H1 (cell line): ENCODE results near the gene NYAP2. TPM values are rescaled to one million over a fixed set of nuclear protein-coding genes. Genes with fewer than 3 reads are reported as not detected.

Experiments used
- CTCF ChIA-PET: fragments of 300-600 bp; sonication (Branson Sonifier 250); formaldehyde crosslinking; loops from one replicate; lab custom pipeline; 2021; ENCODE audit not compliant: partially characterized antibody; lab: Charles Lee
- POLR2A ChIA-PET: fragments of 300-600 bp; sonication (Branson Sonifier 250); formaldehyde crosslinking; loops from one replicate; lab custom pipeline; 2021; ENCODE audit warnings: inconsistent platforms; ENCODE audit not compliant: partially characterized antibody; lab: Charles Lee
- DNase-seq, 2 experiments: peaks; one replicate each; pipeline versions ENCODE4 v3.0.0 to v3.0.0-alpha.2; 2010 to 2022; ENCODE audit warnings: low spot score in 2 of 2, low read depth in 1 of 2, mixed read lengths in 1 of 2
- FAIRE-seq: peaks from 2 replicates; lab custom pipeline; 2011; peaks lifted over from hg19 to GRCh38; lab: Jason Lieb, UNC
- H2AFZ ChIP-seq: 2 replicates; pipeline ENCODE4 v1.8.1; 2012; ENCODE audit warnings: low read length, inconsistent platforms
- H2AK5ac ChIP-seq: 2 replicates; pipeline ENCODE4 v1.6.1; 2013; ENCODE audit warnings: low read depth, low read length
- H2BK120ac ChIP-seq: replicated peaks from 2 replicates; pipeline ENCODE3; 2013; ENCODE audit warnings: low read depth, low read length, inconsistent platforms
- H2BK12ac ChIP-seq: 2 replicates; pipeline ENCODE4 v1.6.1; 2013; ENCODE audit warnings: low read depth, low read length
- H2BK15ac ChIP-seq: 2 replicates; pipeline ENCODE4 v1.6.1; 2013; ENCODE audit warnings: low read length
- H2BK20ac ChIP-seq: 2 replicates; pipeline ENCODE4 v1.6.1; 2013; ENCODE audit warnings: low read length
- H2BK5ac ChIP-seq: 2 replicates; pipeline ENCODE4 v1.6.1; 2013; ENCODE audit warnings: low read depth, low read length
- H3K14ac ChIP-seq: 2 replicates; pipeline ENCODE4 v1.6.1; 2013; ENCODE audit warnings: inconsistent platforms; ENCODE audit not compliant: insufficient read length
- H3K18ac ChIP-seq: 2 replicates; pipeline ENCODE4 v1.6.1; 2013; ENCODE audit warnings: low read length; ENCODE audit errors: extremely low read depth
- H3K23ac ChIP-seq: 2 replicates; pipeline ENCODE4 v1.6.1; 2013; ENCODE audit warnings: inconsistent platforms; ENCODE audit not compliant: insufficient read length
- H3K23me2 ChIP-seq: 2 replicates; pipeline ENCODE4 v1.6.1; 2013; ENCODE audit warnings: low read depth, low read length
- H3K27ac ChIP-seq: 2 replicates; pipeline ENCODE4 v1.6.1; 2011; ENCODE audit warnings: low read depth, low read length, inconsistent platforms
- H3K27me3 ChIP-seq, 4 experiments: replicated peaks in 1 of 4; 1 replicate in 1 of 4; 2 replicates in 3 of 4; pipeline versions ENCODE4 v1.6.1 to v1.8.1; 2011 to 2013; ENCODE audit warnings: low read length in 3 of 4, mild to moderate bottlenecking in 3 of 4, inconsistent platforms in 2 of 4, mixed read lengths in 2 of 4, moderate library complexity in 1 of 4; ENCODE audit not compliant: control insufficient read depth in 3 of 4, insufficient read depth in 3 of 4; ENCODE audit errors: extremely low read depth in 1 of 4
- H3K36me3 ChIP-seq, 4 experiments: 2 replicates each; pipeline versions ENCODE4 v1.6.1 to v1.8.1; 2011 to 2013; ENCODE audit warnings: mild to moderate bottlenecking in 4 of 4, low read length in 3 of 4, moderate library complexity in 2 of 4, control low read depth in 1 of 4, inconsistent platforms in 1 of 4; ENCODE audit not compliant: insufficient read depth in 4 of 4, control insufficient read depth in 2 of 4
- H3K4ac ChIP-seq: replicated peaks from 2 replicates; pipeline ENCODE3; 2013; ENCODE audit warnings: low read length, low read depth, mixed read lengths, inconsistent platforms; ENCODE audit not compliant: insufficient read length
- H3K4me1 ChIP-seq, 4 experiments: replicated peaks in 1 of 4; 1 replicate in 1 of 4; 2 replicates in 3 of 4; pipeline versions ENCODE4 v1.6.1 to v1.8.1; 2011 to 2013; ENCODE audit warnings: low read length in 3 of 4, inconsistent platforms in 2 of 4, mixed read lengths in 1 of 4; ENCODE audit not compliant: insufficient read depth in 4 of 4, control insufficient read depth in 3 of 4
- H3K4me2 ChIP-seq, 2 experiments: 2 replicates each; pipeline versions ENCODE4 v1.6.1 to v1.8.1; 2011 to 2013; ENCODE audit warnings: low read depth in 2 of 2, low read length in 2 of 2, control low read depth in 1 of 2, inconsistent platforms in 1 of 2, mild to moderate bottlenecking in 1 of 2; ENCODE audit not compliant: insufficient read depth in 1 of 2
- H3K4me3 ChIP-seq, 4 experiments: fragments of 200-600, 300-600 bp in 1 of 4; sonication (generic), shearing (Covaris generic), sonication (Bioruptor Twin) in 1 of 4; 2 replicates each; pipeline versions ENCODE4 v1.5.1 to v1.8.1; 2011 to 2016; ENCODE audit warnings: low read length in 4 of 4, low read depth in 3 of 4, control low read depth in 2 of 4, inconsistent platforms in 2 of 4, mild to moderate bottlenecking in 2 of 4, mixed read lengths in 1 of 4, moderate library complexity in 1 of 4; ENCODE audit not compliant: insufficient read depth in 2 of 4; ENCODE audit errors: extremely low read depth in 1 of 4
- H3K56ac ChIP-seq: replicated peaks from 2 replicates; pipeline ENCODE3; 2013; ENCODE audit warnings: low read depth, mild to moderate bottlenecking, mixed read lengths, low read length, inconsistent platforms; ENCODE audit not compliant: insufficient read length
- H3K79me1 ChIP-seq: 2 replicates; pipeline ENCODE4 v1.6.1; 2013; ENCODE audit warnings: low read depth, low read length, control low read depth
- H3K79me2 ChIP-seq, 2 experiments: 2 replicates each; pipeline versions ENCODE4 v1.6.1 to v1.8.1; 2012 to 2013; ENCODE audit warnings: low read length in 2 of 2, mild to moderate bottlenecking in 2 of 2, inconsistent platforms in 1 of 2; ENCODE audit not compliant: insufficient read depth in 2 of 2, control insufficient read depth in 1 of 2
- H3K9ac ChIP-seq, 4 experiments: replicated peaks in 1 of 4; 1 replicate in 1 of 4; 2 replicates in 3 of 4; pipeline versions ENCODE4 v1.6.1 to v1.8.1; 2011 to 2013; ENCODE audit warnings: low read depth in 3 of 4, low read length in 3 of 4, control low read depth in 2 of 4, mild to moderate bottlenecking in 2 of 4, moderate library complexity in 2 of 4, inconsistent platforms in 1 of 4; ENCODE audit errors: extremely low read depth in 1 of 4
- H3K9me3 ChIP-seq, 2 experiments: 2 replicates each; pipeline versions ENCODE4 v1.6.1 to v1.8.1; 2012 to 2013; ENCODE audit warnings: mild to moderate bottlenecking in 2 of 2, moderate library complexity in 2 of 2, control low read depth in 1 of 2, inconsistent platforms in 1 of 2, low read depth in 1 of 2, low read length in 1 of 2, mixed read lengths in 1 of 2; ENCODE audit not compliant: insufficient read depth in 2 of 2
- H4K20me1 ChIP-seq, 2 experiments: replicated peaks in 1 of 2; 2 replicates each; pipeline versions ENCODE3 to v1.8.1; 2011 to 2013; ENCODE audit warnings: inconsistent platforms in 2 of 2, low read length in 2 of 2, mild to moderate bottlenecking in 1 of 2; ENCODE audit not compliant: insufficient read depth in 2 of 2, control insufficient read depth in 1 of 2
- H4K5ac ChIP-seq: 2 replicates; pipeline ENCODE4 v1.6.1; 2013; ENCODE audit warnings: low read length, low read depth, mixed read lengths, inconsistent platforms; ENCODE audit not compliant: insufficient read length
- H4K8ac ChIP-seq: 2 replicates; pipeline ENCODE4 v1.8.0; 2013; ENCODE audit warnings: mild to moderate bottlenecking, moderate library complexity, low read length, inconsistent platforms; ENCODE audit not compliant: insufficient read depth; ENCODE audit errors: extremely low read depth
- H4K91ac ChIP-seq: replicated peaks from 2 replicates; pipeline ENCODE3; 2013; ENCODE audit warnings: low read length, mixed read lengths, inconsistent platforms; ENCODE audit not compliant: insufficient read length
- NANOG ChIP-seq: IDR thresholded peaks from 2 replicates; pipeline ENCODE4 v1.6.1; 2011; ENCODE audit warnings: low read length, low read depth, mild to moderate bottlenecking, inconsistent platforms; ENCODE audit not compliant: insufficient read depth, poor library complexity, severe bottlenecking
- RNF2 ChIP-seq: fragments of 200-900, 300-1000 bp; sonication (generic); IDR thresholded peaks from 2 replicates; pipeline ENCODE4 v1.7.1; 2016; ENCODE audit warnings: borderline replicate concordance, low read depth, mild to moderate bottlenecking, antibody characterized with exemption, low read length; ENCODE audit not compliant: poor library complexity, severe bottlenecking; ENCODE audit errors: missing control alignments
- WGBS, 2 experiments: shearing (Covaris generic) in 1 of 2; methylation state at CpG; one replicate each; pipeline versions ENCODE4 v1.1.6 to v1.1.7; 2013 to 2015; ENCODE audit warnings: low lambda C conversion rate in 2 of 2, mixed read lengths in 2 of 2, inconsistent platforms in 1 of 2, low coverage in 1 of 2, missing lambda C conversion rate in 1 of 2; ENCODE audit not compliant: insufficient replicate concordance in 2 of 2, insufficient coverage in 1 of 2, insufficient read length in 1 of 2; ENCODE audit errors: extremely low coverage in 1 of 2, missing lambda C conversion rate in 1 of 2; 5-methylcytosine and 5-hydroxymethylcytosine counted together
- polyA plus RNA-seq, 7 experiments: library from polyadenylated mRNA; depleted of rRNA in 3 of 7; stranded (reverse) in 5 of 7; unstranded in 2 of 7; fragments of >200 nt in 5 of 7; fragments of 200-250 nt in 2 of 7; gene quantifications; 1 replicate in 5 of 7; 2 replicates in 1 of 7; 4 replicates in 1 of 7; pipeline versions ENCODE4 v1.2.1 to v1.2.3, GENCODE V29; 2011 to 2013; ENCODE audit warnings: missing spikeins in 2 of 7, mixed read lengths in 2 of 7
- total RNA-seq: library from RNA; stranded (reverse); fragmentation: NEBNext Ultra II Directional; extraction: Animal tissue kit (Norgen Biotek cat#: 25700); gene quantifications from 2 replicates; pipeline ENCODE4 v1.2.1, GENCODE V29; 2021

NYAP2 gene
- total and polyA plus RNA-seq, 2 of the 8 experiments (the other 6 are each of a cell fraction or from before 2014, with no cell fraction given): not detected

DNA sequence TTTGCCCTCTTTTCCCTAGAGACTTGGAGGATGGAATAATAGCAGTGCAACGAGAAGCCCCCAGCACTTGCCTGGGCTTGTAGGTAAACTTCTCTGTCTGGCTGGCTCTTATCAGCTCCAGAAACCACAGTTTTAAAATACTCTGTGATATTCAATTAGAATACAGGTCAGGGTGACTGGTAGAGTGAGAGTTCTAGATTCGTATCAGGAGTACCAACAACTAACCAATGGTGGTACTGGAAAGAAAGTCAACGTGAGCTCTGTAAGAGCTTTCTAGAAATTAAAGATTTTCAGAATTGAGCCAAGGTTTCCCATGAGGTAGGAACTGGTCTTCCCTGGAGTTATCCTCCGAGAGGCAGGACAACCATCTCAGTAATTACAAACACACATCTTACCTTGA lies 216.9 kb downstream of the NYAP2 start:
- CTCF ChIA-PET: interaction anchor here (0.6 kb wide), 1 partner anchor 681 kb away, joined by 3 read pairs; no protein-coding TSS in a partner anchor
- FAIRE-seq (no peak), DNase-seq (no peak)
- Histone ChIP-seq H2BK5ac (no peak overlapping the region), H2BK15ac (no peak overlapping the region), H3K18ac (no peak overlapping the region), H3K4me1 (no peaks in the 10 kb centered on the region), H3K9ac (no peak overlapping the region), H3K27ac (no peak overlapping the region), H3K14ac (no peak overlapping the region), H2AFZ (no peak overlapping the region), H2BK20ac (no peak overlapping the region), H3K4ac (no peak overlapping the region), H3K79me1 (no peaks in the 10 kb centered on the region), H3K56ac (no peak overlapping the region), H3K9me3 (no peaks in the 10 kb centered on the region; a peak in 1 of 4 replicates), H2BK120ac (no peak overlapping the region), H4K91ac (no peak overlapping the region), H2BK12ac (no peak overlapping the region), H4K8ac (no peak overlapping the region), H3K23ac (no peak overlapping the region), H3K79me2 (no peaks in the 10 kb centered on the region), H3K4me2 (no peak overlapping the region), H3K23me2 (no peaks in the 10 kb centered on the region), H3K27me3 (peaks cover 0 to 3% (median 0%) of the 10 kb centered on the region in 4 experiments; a peak in 1 of 7 replicates), H3K36me3 (no peaks in the 10 kb centered on the region), H4K5ac (no peak overlapping the region), H4K20me1 (no peaks in the 10 kb centered on the region), H3K4me3 (no peak overlapping the region), H2AK5ac (no peak overlapping the region)
- WGBS, 2 experiments: 84% methylated on average over 4 of the region's 4 CpGs; no CpG with 5 or more reads in 1 of the 2 experiments
- POLR2A ChIA-PET: no interaction called here
- TF ChIP-seq NANOG (no peak), RNF2 (no peak)
